Bone marrow (tissue), 2 donors: Measurements from ENCODE around the gene NANOS2.

Experiments
- DNase-seq, 2 donors: peaks; one replicate each; lab custom pipeline; 2025; lab: John Stamatoyannopoulos, UW

The NANOS2 gene

GRCh38 chr19:45913874-45914830 is at the start of gene NANOS2:
Gene NANOS2 (minus strand): TSS chr19:45914778. CDS start chr19:45914693, 85 bp downstream.
- DNase-seq: no peak

DNA sequence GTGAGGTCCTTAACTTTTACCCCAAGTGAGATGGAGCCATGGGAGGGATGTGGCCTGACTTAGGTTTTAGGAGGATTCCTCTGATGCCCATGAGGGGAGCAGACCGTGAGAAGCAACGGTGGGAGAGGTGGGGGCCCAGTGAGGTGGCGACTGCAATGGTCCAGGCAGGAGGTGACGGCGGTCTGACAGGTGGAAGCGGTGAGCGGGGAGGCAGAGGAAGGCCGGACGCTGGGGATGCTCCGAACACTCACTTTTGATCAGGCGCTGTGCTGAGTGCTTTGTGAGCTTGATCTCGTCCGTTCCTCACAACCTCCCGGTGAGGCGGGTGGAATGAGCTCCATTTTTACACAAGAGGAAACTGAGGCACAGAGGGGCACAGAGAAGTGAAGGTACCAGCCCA is 47.4 kb upstream of the NANOS2 start:
- no peak for DNase-seq

DNA sequence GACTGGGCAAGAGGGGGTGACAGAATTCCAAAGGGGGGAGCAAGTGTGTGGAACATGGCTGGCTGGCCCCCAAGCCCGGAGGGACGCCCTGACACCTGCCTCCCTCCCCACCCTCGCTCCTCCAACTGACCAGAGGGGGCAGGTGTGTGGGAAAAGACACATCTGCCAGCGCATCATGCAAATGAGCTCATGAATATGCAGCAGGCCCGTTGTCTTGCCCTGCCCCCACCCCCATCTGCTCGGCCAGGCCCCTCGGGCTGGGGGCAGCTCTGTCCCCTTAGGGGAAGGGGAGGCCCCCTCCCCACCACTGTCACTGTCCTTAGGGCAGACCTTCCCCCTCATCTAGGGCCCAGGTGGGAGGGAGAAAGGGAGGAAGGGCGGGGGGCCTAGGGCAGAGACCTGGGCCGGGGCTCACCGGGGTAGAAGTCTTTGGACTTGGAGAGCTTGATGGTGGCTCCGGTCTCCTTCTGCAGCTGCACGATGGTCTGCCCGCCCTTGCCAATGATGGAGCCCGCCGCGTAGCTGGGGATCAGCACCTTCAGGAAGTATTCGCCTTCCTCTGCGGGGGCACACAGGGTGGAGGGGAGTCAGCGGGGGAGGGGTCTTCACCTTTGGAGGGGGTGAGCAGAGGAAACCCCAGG is 46.1 kb upstream of the NANOS2 start:
- no peak for DNase-seq

GRCh38 chr19:45959517-45960025 is 45.0 kb upstream of the NANOS2 start:
- no peak for DNase-seq

DNA sequence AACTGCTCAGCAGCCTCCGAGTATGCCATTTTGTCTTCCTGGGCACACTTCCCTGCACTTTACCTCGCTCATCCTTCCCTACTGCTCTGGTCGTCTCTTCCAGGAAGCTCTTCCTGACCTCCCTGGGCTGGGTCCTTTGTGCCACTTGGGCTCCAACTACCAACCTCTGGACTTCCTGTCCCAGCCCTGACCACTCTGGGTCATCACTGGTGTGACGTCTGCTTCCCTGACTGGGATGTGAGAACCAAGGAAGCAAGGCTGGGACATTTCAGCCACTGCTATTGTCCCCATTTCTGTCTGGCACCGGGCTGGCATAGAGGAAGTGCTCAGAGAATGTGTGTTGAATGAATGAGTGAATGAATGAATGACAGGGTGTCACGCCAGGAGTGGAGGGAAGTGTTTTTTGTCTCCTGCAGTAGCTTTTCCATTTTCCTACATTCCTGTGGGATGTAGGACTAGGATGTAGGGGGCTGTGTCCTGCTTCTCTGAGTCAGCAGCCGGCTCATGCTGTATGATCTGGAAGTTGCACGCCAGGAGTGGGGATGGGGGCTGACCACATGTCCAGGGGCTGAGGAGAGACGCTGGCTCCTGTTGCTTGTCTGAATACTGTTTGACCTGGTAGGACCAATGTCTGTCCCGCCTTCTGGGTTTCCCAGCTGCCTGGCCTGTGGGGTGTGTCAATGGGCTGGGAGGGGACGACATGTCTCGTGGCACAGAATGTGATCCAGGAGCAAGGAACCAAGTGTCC is 44.4 kb upstream of the NANOS2 start:
- no peak for DNase-seq

DNA sequence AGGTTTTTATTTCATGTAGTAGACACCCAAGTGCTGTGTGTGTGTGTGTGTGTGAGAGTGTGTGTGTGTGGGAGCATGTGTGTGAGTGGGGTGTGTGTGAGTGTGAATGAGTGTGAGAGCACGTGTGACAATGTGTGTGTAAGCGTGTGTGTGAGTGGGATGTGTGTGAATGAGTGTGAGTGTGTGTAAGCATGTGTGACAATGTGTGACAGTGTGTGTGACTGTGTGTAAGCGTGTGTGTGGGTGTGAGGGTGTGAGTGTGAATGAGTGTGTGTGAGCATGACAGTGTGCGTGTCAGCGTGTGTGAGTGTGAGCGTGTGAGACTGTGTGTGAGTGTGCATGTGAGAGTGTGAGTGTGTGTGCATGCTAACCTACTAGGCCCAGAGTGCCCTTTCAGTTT is 43.7 kb upstream of the NANOS2 start:
- no peak for DNase-seq

- DNase-seq: no peak
Observed at GRCh38 chr19:45955905-45956608, 41.5 kb upstream of the NANOS2 start.

DNA sequence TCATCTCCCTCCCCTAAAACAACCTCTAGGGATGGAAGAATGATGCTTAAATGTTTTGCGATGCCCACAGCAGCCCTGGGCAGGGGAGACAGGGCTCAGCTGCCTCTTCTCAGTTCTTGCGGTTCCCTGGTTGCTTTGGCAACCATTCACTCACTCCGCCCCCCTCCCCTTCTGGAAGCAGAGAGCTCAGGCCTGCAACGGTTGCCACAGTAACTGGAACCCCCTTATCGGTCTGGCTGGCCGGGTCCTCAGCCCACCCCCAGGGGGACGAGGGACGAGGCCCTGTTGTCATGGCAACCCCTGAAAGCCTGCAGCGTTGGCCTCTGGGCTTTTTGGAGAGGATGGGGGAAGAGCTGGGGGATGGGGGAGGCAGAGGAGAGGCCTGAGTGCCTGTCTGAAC is 39.6 kb upstream of the NANOS2 start:
- DNase-seq: no peak

GRCh38 chr19:45953676-45954075 is 39.1 kb upstream of the NANOS2 start:
- no peak for DNase-seq

DNA sequence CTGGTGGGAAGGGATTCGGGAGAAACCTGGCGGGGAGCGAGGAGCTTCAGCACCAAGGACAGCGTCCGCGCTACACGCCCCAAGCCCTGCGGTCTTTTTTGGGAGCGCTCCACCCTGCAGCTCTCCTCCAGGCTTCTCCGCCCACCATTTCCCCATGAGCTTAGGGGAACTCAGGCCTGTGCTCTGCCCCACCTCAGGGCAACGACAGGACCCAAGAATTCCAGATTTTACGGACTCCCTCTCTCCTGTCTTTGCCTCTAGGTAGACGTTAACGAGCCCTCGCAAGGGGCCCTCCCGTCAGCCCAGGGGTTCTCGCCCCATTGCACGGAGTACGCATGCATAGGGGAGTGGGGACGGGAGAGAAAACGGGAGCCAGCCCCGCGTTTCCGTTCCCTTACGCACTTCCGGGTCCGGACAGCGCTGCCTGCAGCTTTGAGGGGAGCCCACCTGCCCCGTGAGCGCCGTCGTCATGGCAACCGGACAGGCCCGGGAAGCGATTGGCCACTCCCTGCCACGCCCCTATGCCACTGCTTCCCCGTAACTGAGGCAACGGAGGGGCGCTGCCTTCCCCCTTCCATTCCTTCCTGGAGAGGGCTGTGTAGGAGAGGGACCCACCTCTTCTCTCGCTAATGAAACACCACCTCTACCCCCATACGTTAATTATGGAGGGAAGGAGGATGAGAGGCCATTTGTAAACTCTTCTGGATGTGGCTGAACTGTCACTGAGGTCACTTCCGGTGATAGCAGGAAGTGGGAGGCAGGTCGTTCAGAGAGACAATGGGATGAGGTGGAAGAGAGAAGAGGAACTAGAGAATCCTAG is 38.3 kb upstream of the NANOS2 start:
- no peak for DNase-seq

- no peak for DNase-seq
Observed at GRCh38 chr19:45952341-45952685, 37.7 kb upstream of the NANOS2 start.

DNA sequence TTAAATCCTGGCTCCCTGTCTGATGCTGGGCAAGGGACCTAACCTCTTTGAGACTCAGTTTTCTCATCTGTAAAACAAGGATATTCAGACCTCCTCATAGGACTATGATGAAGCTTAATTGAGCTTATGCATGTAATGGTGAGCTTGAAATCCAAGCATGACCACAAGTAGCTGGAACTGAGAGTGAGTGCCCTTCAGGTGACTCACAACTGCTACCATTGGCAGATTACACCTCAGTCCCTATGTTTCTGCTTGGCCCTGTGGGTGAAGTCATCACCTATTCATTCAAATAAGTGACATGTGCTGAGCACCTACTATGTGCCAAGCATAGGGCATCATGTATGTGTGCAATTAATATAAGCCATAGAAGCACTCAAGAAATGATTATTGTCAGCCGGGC is 33.3 kb upstream of the NANOS2 start:
- DNase-seq: no peak

GRCh38 chr19:45940515-45940805 is 25.9 kb upstream of the NANOS2 start:
- no peak for DNase-seq

GRCh38 chr19:45939792-45940514 is 25.4 kb upstream of the NANOS2 start:
- no peak for DNase-seq

- DNase-seq: no peak
Observed at GRCh38 chr19:45938733-45939319, 24.2 kb upstream of the NANOS2 start.

DNA sequence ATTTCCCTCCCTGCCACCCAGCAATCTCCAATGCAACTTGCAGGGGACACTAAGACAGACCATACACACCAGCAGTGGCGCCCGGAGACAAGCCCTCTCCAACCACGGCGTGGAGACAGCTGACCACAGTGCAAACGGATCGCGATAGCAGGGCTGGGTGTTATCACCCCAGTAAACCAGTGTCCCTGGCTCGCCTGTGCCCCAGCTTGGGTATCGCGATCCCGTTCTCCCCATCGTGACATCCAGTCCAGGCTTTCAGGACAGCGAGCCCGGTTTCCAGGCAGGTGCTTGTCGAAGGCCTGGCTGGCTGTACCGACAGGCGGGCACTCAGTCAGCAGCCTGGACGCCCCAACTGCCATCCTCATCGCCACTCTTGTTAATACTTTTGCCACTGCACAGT is 20.7 kb upstream of the NANOS2 start:
- DNase-seq: no peak

DNA sequence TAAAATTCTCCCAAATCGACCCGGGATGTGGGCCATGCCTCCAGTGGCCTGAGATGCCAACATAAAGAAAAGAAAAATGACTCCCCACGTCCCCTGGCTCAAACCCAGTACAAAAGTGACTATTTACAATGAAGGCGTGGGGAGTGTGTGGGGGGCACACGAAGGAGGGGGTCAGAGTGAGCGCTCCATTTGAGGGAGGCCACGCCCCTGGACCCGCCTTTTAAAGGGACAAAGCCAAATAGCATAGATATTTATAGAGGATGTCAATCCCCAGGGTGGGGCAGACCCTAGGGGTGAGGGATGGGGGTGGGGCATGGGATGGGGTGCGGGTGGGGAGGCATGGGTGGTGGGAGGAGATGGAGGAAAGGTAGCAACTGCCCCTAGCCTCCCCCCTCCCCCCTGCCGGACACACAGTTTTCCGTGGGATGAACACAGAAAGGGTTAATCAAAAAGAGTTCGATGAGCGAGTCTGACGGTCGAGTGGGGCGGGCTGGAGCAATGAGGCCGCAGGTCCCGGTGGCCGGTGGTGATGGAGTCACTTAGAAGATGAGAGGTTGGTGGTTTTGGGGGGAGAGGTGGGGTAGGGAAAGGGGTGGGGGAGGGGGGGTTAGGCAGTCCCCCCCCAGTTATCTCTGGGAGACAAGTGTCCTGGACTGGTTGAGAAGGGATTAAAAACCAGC is 20.1 kb upstream of the NANOS2 start:
- no peak for DNase-seq

DNA sequence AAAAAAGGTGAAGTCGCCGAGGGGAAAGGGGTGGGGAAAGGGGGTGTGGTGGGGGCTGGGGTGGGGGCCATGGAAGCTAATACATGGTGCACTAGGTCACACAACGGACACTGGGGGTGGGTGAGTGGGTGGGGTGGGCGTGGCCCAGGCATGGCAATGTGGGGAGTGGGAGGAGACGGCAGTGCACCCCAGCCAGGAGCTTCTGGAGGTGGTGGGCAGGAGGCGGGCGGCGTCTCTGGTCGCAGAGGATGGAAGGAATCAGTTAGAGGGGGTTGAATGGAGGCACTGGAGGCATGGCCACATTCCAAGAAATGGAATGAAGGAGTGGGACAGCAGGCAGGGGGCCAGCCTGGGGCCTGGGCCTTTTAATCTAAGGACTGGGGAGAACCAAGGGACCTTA is 19.2 kb upstream of the NANOS2 start:
- DNase-seq: no peak

DNA sequence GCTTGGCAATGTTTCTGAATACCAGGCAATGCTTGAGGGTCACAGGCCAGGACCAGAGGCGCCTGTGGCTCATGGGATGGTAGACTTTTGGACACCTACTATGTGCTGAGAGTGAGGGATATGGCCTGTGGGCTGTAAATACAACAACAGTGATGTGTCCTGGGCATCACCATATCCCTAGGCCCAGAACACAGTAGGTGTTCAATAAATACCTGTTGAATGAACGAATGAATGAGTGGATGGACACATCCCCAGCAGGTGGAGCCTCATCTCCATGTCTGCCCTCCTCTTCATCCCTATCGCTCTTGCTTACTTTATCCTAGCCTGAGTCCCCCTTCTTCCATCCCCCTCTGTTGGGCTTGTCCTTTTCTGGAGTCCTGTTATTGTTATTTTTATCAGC is 16.5 kb upstream of the NANOS2 start:
- no peak for DNase-seq

DNA sequence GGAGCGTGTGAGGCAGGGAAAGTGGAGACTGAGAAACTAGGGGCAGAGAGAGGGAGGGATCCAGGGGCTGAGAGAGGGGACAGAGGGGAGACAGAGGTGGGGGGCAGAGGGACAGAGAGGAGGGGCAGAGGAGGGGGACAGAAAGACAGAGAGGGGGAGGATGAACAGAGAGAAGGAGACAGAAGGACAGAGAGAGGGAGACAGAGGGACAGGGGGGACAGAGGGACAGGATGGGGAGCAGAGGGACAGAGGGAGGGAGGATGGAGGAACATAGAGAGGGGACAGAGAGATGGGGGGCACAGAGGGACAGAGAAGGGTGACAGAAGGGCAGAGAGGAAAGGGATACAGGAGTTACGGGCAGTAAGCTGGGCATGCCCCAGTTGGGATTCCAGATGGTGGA is 14.7 kb upstream of the NANOS2 start:
- DNase-seq: no peak
